HG03280 (cell line): ENCODE results near the gene HIBCH.

Experiments used
- ATAC-seq: cut with Tn5 transposase; IDR thresholded peaks from one replicate; pipeline ENCODE4 v1.9.1; 2021; ENCODE audit warnings: mild to moderate bottlenecking, moderate library complexity; ENCODE audit not compliant: unreplicated experiment

The HIBCH gene

GRCh38 chr2:190199109-190199508 lies 120.5 kb downstream of the HIBCH start:
- ATAC-seq, result no peak

- ATAC-seq, result no peak
These were observed 122.4 kb downstream of the HIBCH start for GRCh38 chr2:190197143-190197720.

- ATAC-seq, result no peak
These were observed 129.0 kb downstream of the HIBCH start for GRCh38 chr2:190190507-190191162.

DNA sequence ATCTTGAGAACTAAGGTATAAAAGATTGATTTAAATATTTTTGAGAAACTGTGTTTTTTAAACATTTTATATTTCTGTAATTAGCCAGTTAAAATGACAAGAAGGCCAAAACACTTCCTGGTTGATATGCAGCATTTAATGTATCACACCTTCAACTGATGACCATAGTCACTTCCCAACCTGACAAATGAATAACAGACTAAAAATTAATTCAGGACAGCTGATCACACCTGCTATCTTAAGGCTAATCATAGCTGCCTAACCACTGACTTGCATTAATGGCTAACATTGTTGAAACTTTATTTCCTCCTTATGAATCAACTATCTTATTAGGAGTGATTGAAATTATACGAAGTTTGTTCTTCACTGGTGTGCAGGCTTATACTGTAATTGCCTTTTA lies 131.3 kb downstream of the HIBCH start:
- no peak for ATAC-seq

GRCh38 chr2:190186238-190186637 lies 133.4 kb downstream of the HIBCH start:
- ATAC-seq, result no peak

DNA sequence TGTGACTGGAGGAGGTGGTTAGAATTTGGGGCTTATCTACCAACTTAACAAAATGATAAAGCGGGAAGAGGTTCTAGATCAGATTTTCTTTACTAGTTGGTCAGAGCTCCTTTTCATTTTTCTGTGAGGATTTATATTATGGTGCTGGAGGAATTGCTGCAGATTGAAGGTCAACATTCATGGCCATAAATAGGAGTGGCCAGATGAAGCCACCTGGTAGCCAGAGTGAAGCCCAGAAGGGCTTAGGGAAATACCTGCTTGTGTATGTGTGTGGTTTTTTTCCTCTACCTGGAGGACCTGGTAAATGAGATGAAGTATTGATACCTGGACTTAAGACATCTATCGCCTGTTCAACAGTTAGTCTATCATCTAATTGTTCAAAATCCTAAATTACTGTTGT lies 134.2 kb downstream of the HIBCH start:
- ATAC-seq, result no peak

GRCh38 chr2:190184460-190184859 lies 135.2 kb downstream of the HIBCH start:
- ATAC-seq, result no peak

DNA sequence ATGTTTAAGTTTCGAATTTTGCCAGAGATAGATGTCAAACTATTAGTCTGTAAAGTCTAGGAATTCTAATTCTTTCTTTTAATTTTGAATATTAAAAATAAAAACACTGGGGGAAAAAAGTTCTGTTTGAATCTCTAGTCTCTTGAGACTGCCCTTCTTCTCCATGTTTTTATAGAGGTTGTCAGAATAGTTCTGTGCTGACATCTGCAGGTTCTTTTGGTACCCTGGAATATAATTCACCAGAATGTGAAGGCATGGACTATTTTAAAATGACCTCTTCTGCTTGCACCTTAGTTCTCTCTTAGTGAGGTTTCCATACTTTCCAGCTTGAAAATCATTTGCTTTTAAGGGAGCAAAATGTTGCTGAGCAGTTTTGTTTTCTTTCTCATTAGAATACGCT lies 136.1 kb downstream of the HIBCH start:
- ATAC-seq, result no peak

DNA sequence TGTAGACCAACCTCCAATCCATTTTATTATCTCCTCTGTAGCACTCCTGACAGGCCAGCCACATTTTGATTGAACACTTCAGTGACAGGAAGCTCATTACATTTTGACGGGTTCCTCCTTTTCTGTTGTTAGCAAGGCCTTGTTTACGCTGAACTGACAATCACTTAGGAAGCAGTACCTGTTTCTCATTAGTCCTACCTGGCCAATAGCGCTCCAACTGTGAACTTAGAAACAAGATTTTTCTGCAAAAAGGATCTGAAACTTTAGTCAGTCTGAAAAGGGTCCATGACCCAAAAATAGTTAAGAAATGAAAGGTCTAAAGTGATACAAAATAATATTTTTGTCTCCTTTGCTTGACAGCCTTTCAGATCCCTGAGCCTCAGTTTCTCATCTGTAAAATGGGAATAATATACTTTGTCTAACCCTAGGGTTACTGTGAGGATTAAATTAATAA lies 137.5 kb downstream of the HIBCH start:
- ATAC-seq, result peak; percentile 50

GRCh38 chr2:190181123-190181669 lies 138.4 kb downstream of the HIBCH start:
- ATAC-seq, result no peak

DNA sequence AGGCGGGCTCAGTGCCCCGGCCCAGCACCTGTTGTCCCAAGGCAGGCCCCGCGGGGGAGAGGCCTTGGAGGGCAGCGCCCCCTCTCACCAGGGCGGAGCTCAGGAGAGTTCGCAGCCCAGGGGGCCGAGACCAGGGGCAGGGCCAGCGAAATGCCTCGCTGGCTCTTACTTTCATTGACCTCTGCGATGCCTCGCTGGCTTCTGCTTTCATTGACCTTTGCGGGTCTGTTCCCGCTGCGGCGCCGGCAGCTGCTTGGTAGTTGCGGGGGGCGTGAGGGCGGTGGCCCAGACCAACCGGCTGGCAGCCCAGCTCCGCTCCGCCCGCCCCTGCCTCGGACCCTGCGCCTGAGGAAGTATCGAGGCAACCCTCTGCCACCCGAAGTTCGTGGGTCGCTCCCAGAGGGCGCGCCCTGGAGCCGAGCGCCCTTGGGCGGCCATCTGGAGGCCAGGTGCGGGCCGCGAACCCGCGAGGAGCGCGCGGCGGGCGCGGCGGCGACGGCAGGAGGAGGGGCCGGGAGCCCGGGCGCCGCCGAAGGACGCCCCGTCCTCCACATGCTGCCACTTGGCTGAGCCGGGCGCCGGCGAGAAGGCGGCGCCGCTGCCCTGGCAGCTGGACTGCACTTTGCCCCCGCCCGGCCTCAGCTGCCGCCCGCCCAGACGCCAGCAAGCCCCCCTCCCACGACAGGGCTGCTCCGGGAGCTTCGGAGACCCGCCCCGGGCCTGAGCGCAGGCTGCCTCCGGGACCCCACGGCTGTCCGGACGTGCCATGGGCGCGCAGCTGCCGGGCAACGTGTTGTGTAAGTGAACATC lies 139.1 kb downstream of the HIBCH start:
- ATAC-seq, result peak; percentile 78

- ATAC-seq, result no peak
These were observed 139.8 kb downstream of the HIBCH start for GRCh38 chr2:190179754-190180312.

DNA sequence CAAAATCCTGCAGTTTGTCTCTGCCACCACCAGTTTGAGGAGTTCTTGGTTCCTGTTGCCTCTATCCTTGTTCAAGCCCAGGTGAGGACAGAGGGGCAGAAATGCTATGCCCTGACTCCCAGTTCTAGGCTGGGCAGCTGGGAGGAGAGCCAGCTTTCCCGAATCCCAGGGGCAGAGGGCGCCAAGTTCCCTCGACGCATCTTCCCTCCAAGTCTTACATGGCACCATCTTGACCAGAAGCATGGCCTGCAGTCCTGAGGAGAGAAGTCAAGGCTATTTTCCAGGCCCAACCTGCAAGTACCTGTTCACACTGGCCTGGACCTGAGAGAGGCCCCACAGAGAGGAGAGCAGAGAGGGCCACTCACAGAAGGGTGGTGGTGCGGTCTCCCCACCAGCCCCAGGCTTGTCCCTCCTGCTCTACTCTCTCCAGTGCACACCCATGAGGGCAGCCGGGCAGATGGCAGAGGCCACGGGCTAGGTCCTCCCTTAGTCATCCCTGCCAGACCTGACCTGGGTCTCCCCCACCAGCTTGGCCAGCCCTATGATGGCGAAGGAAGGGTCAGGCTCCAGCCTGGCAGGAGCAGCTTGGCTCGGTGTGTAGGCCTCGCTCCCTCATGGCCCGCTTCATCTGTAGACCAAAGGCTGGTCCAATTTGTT lies 141.4 kb downstream of the HIBCH start:
- ATAC-seq, result no peak

GRCh38 chr2:190177249-190178040 lies 142.2 kb downstream of the HIBCH start:
- ATAC-seq, result no peak

GRCh38 chr2:190173392-190173791 lies 146.2 kb downstream of the HIBCH start:
- ATAC-seq, result no peak

DNA sequence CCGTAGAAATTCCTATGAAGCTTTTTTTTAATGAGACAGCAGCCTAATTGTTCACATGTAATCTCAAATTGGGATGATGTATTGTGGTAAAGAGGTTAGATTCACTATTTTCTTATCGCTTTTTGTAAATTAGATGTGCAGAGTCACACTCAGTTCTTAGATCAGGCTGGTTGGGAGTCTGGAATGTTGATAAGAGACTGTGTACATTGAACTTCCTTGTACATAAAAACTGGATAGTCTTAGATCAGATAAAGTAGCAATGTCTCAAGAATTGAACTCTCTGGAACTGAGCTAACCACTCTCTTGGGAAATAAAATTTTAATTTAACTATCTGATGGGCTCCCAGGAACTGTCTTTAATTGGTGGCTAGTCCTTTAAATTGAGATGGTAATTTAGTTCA lies 149.0 kb downstream of the HIBCH start:
- ATAC-seq, result no peak

GRCh38 chr2:190169221-190170072 lies 150.2 kb downstream of the HIBCH start:
- no peak for ATAC-seq

DNA sequence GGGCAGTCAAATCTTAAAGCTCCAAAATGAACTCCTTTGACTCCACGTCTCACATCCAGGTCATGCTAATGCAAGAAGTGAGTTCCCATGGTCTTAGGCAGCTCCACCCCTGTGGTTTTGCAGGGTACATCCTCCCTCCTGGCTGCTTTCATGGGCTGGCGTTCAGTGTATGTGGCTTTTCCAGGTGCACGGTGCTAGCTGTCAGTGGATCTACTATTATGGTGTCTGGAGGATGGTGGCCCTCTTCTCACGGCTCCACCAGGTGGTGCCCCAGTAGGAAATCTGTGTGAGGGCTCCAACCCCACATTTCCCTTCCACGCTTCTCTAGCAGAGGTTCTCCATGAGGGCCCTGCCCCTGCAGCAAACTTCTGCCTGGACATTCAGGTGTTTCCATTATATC lies 151.9 kb downstream of the HIBCH start:
- ATAC-seq, result no peak

- no peak for ATAC-seq
These were observed 154.1 kb downstream of the HIBCH start for GRCh38 chr2:190165491-190165890.
